ENCODE data around the gene WFDC12. TPM values are rescaled to one million over a fixed set of nuclear protein-coding genes. Genes with fewer than 3 reads are reported as not detected.

WFDC12 gene
- total RNA-seq, 4 donors from 2014 or later, result not detected

DNA sequence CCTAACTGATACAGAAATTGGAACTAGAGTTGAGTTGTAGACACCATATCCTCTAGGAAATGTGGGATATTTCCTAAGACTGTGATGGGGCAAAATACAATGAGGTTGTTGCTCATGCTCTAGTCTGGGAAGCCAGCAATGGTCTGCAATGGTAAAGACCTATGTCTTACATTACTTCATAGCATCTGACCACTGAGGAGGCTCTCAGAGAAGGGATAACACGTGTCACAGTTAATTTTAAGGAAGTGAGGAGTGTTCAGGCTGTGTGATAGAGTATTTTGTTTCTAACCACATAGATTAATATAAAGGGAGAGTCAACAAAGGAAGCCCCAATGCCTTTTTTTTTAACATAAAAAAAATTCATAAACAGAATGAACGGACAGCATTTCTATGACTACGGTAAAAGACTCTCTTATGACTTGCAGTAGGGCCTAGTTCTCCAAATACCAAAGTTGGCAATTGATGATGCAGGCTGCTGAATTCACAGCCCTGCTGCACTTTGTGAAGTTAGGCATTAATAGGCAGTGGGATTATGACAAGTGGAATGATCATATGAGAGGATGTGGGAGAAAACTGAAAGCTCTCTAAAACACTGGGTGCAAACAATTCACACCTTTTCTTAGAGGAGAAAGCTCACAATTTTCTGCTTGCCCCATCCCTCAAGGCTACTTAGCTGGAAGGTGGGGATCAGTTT is 37.0 kb downstream of the WFDC12 start:
- DNase-seq, result no peak
- Histone ChIP-seq H3K4me3 (no peak overlapping the region), H3K36me3 (no peaks in the 10 kb centered on the region), H3K4me1 (no peaks in the 10 kb centered on the region), H3K9me3 (no peaks in the 10 kb centered on the region), H3K27ac (no peak overlapping the region), H3K27me3 (no peaks in the 10 kb centered on the region)
- TF ChIP-seq, protein P1, sequence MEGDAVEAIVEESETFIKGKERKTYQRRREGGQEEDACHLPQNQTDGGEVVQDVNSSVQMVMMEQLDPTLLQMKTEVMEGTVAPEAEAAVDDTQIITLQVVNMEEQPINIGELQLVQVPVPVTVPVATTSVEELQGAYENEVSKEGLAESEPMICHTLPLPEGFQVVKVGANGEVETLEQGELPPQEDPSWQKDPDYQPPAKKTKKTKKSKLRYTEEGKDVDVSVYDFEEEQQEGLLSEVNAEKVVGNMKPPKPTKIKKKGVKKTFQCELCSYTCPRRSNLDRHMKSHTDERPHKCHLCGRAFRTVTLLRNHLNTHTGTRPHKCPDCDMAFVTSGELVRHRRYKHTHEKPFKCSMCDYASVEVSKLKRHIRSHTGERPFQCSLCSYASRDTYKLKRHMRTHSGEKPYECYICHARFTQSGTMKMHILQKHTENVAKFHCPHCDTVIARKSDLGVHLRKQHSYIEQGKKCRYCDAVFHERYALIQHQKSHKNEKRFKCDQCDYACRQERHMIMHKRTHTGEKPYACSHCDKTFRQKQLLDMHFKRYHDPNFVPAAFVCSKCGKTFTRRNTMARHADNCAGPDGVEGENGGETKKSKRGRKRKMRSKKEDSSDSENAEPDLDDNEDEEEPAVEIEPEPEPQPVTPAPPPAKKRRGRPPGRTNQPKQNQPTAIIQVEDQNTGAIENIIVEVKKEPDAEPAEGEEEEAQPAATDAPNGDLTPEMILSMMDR (IDR thresholded peaks at IDR 0.05), result no peak
- no peak for TF ChIP-seq POLR2A (IDR thresholded peaks at IDR 0.05)
- intact Hi-C loops (cut with DNase I; ENCODE audit: low total_unique reads), result no loop called here

GRCh38 chr20:45085867-45086266 is 38.4 kb downstream of the WFDC12 start:
- no peaks in the 10 kb centered on the region for H3K27me3 ChIP-seq
- intact Hi-C loops (cut with DNase I; ENCODE audit: low total_unique reads), result no loop called here
- no peaks in the 10 kb centered on the region for H3K9me3 ChIP-seq
- H3K27ac ChIP-seq, result no peak overlapping the region
- DNase-seq, result no peak
- H3K4me3 ChIP-seq, result no peak overlapping the region
- no peak for TF ChIP-seq POLR2A (IDR thresholded peaks at IDR 0.05)
- TF ChIP-seq, protein P1 (IDR thresholded peaks at IDR 0.05), result no peak
- H3K36me3 ChIP-seq, result no peaks in the 10 kb centered on the region
- H3K4me1 ChIP-seq, result no peaks in the 10 kb centered on the region

GRCh38 chr20:45085289-45085688 is 39.0 kb downstream of the WFDC12 start:
- no peak for TF ChIP-seq POLR2A (IDR thresholded peaks at IDR 0.05)
- TF ChIP-seq, protein P1 (IDR thresholded peaks at IDR 0.05), result no peak
- H3K4me1 ChIP-seq, result no peaks in the 10 kb centered on the region
- intact Hi-C loops (cut with DNase I; ENCODE audit: low total_unique reads), result no loop called here

GRCh38 chr20:45083127-45083526 is 41.1 kb downstream of the WFDC12 start:
- Histone ChIP-seq H3K4me3 (no peak overlapping the region), H3K9me3 (no peaks in the 10 kb centered on the region), H3K4me1 (no peaks in the 10 kb centered on the region), H3K27ac (no peak overlapping the region), H3K36me3 (no peaks in the 10 kb centered on the region), H3K27me3 (no peaks in the 10 kb centered on the region)
- no peak for DNase-seq
- TF ChIP-seq, protein P1 (IDR thresholded peaks at IDR 0.05), result no peak
- TF ChIP-seq POLR2A (IDR thresholded peaks at IDR 0.05), result no peak
- intact Hi-C loops (cut with DNase I; ENCODE audit: low total_unique reads), result no loop called here

More at GRCh38 chr20:45085289-45085688, 39.0 kb downstream of the WFDC12 start:
- Histone ChIP-seq H3K9me3 (no peaks in the 10 kb centered on the region), H3K27ac (no peak overlapping the region), H3K4me3 (no peak overlapping the region), H3K36me3 (no peaks in the 10 kb centered on the region), H3K27me3 (no peaks in the 10 kb centered on the region)
- no peak for DNase-seq

- intact Hi-C loops (cut with DNase I; ENCODE audit: low total_unique reads), result no loop called here
- Histone ChIP-seq H3K36me3 (no peaks in the 10 kb centered on the region), H3K27me3 (no peaks in the 10 kb centered on the region), H3K4me1 (no peaks in the 10 kb centered on the region), H3K27ac (no peak overlapping the region), H3K9me3 (no peaks in the 10 kb centered on the region), H3K4me3 (no peak overlapping the region)
- TF ChIP-seq, protein P1 (IDR thresholded peaks at IDR 0.05), result no peak
- no peak for TF ChIP-seq POLR2A (IDR thresholded peaks at IDR 0.05)
- no peak for DNase-seq
Measured at GRCh38 chr20:45082468-45082867, 41.8 kb downstream of the WFDC12 start.

Data from uterus (tissue), 4 donors.